Hematopoietic multipotent progenitor cell treated with erythropoietin and hydrocortisone succinate and interleukin-3 and kit ligand, for 15 days (in vitro differentiated cells): ENCODE measurements around the gene IL33.

Experiments
- DNase-seq: peaks from one replicate; pipeline ENCODE4 v3.0.0-alpha.2; 2015; ENCODE audit warnings: low spot score

The IL33 gene

GRCh38 chr9:6218099-6218502 is 2.5 kb downstream of the IL33 start:
- DNase-seq = no peak

GRCh38 chr9:6219040-6219439 is 3.4 kb downstream of the IL33 start:
- DNase-seq = no peak

- no peak for DNase-seq
Observed at GRCh38 chr9:6219981-6220380, 4.4 kb downstream of the IL33 start.

- DNase-seq = no peak
Observed at GRCh38 chr9:6224393-6225154, 9.0 kb downstream of the IL33 start.

- DNase-seq = no peak
Observed at GRCh38 chr9:6226696-6227095, 11.1 kb downstream of the IL33 start.

- DNase-seq = no peak
Observed at GRCh38 chr9:6229186-6229585, 13.6 kb downstream of the IL33 start.

- DNase-seq = no peak
Observed at GRCh38 chr9:6229619-6230018, 14.0 kb downstream of the IL33 start.

GRCh38 chr9:6230037-6230780 is 14.6 kb downstream of the IL33 start:
- no peak for DNase-seq

GRCh38 chr9:6232336-6232945 is 16.8 kb downstream of the IL33 start:
- DNase-seq = no peak

GRCh38 chr9:6234014-6234413 is 18.4 kb downstream of the IL33 start:
- DNase-seq = no peak

- no peak for DNase-seq
Observed at GRCh38 chr9:6237267-6237666, 21.7 kb downstream of the IL33 start.

GRCh38 chr9:6239048-6239461 is 23.4 kb downstream of the IL33 start:
- DNase-seq = no peak

- DNase-seq = no peak
Observed at GRCh38 chr9:6239694-6240093, 24.1 kb downstream of the IL33 start.

- no peak for DNase-seq
Observed at GRCh38 chr9:6243746-6244145, 28.1 kb downstream of the IL33 start.

- DNase-seq = no peak
Observed at GRCh38 chr9:6247266-6247665, 31.7 kb downstream of the IL33 start.

- no peak for DNase-seq
Observed at GRCh38 chr9:6268826-6269397, 53.3 kb downstream of the IL33 start.

GRCh38 chr9:6270896-6271295 is 55.3 kb downstream of the IL33 start:
- DNase-seq = no peak

- DNase-seq = no peak
Observed at GRCh38 chr9:6271508-6272228, 56.1 kb downstream of the IL33 start.

- DNase-seq = no peak
Observed at GRCh38 chr9:6272229-6272598, 56.6 kb downstream of the IL33 start.

GRCh38 chr9:6277417-6277816 is 61.8 kb downstream of the IL33 start:
- DNase-seq = no peak

- DNase-seq = no peak
Observed at GRCh38 chr9:6301858-6302257, 86.3 kb downstream of the IL33 start.

- DNase-seq = no peak
Observed at GRCh38 chr9:6302417-6302816, 86.8 kb downstream of the IL33 start.
